WTC11 (cell line): Measurements from ENCODE around the gene NRXN2. TPM values are rescaled to one million over a fixed set of nuclear protein-coding genes. Genes with fewer than 3 reads are reported as not detected.

Experiments
- ATAC-seq: fragments of 200-7000 bp; cut with Tn5 transposase; 2 replicates; pipeline ENCODE4 v1.10.0; 2021; ENCODE audit warnings: mild to moderate bottlenecking, moderate library complexity
- CTCF ChIA-PET: fragments of 300-600 bp; sonication (Branson Sonifier 250); formaldehyde crosslinking; loops from one replicate; lab custom pipeline; 2021; ENCODE audit warnings: antibody characterized with exemption; lab: Charles Lee
- POLR2A ChIA-PET: fragments of 350-600 bp; sonication (Branson Sonifier 250); formaldehyde crosslinking; loops from one replicate; lab custom pipeline; 2021; ENCODE audit warnings: antibody characterized with exemption; lab: Charles Lee
- DNase-seq: peaks from one replicate; pipeline ENCODE4 v3.0.0; 2021; ENCODE audit warnings: low spot score
- H3K27ac Mint-ChIP-seq: 2 replicates; pipeline ENCODE4 v1.8.0; 2021; ENCODE audit warnings: mixed read lengths
- H3K27me3 Mint-ChIP-seq: 2 replicates; pipeline ENCODE4 v1.8.0; 2021; ENCODE audit warnings: low read depth, mild to moderate bottlenecking, moderate library complexity, mixed read lengths
- H3K36me3 Mint-ChIP-seq: 2 replicates; pipeline ENCODE4 v1.8.0; 2021; ENCODE audit warnings: mixed read lengths
- H3K4me1 Mint-ChIP-seq: 2 replicates; pipeline ENCODE4 v1.8.0; 2022; ENCODE audit warnings: mixed read lengths
- H3K4me3 Mint-ChIP-seq: 2 replicates; pipeline ENCODE4 v1.8.0; 2021; ENCODE audit warnings: mild to moderate bottlenecking, moderate library complexity, mixed read lengths
- H3K9me3 Mint-ChIP-seq: 2 replicates; pipeline ENCODE4 v1.8.0; 2021; ENCODE audit warnings: mixed read lengths
- ATF3 ChIP-seq: sonication (generic); formaldehyde crosslinking; conservative IDR thresholded peaks from 2 replicates; pipeline ENCODE4 v1.8.1; 2022; ENCODE audit warnings: mild to moderate bottlenecking, missing genetic modification reagents
- CDX4 ChIP-seq: fragments of 250-450 bp; sonication (Bioruptor Pico); IDR thresholded peaks from 2 replicates; pipeline ENCODE4 v1.9.0; 2021; ENCODE audit warnings: moderate library complexity, mild to moderate bottlenecking, inconsistent platforms, borderline replicate concordance
- E2F1 ChIP-seq: sonication (generic); formaldehyde crosslinking; IDR thresholded peaks from 2 replicates; pipeline ENCODE4 v1.8.0; 2022; ENCODE audit warnings: mild to moderate bottlenecking, missing genetic modification reagents
- E2F4 ChIP-seq: sonication (generic); formaldehyde crosslinking; IDR thresholded peaks from 2 replicates; pipeline ENCODE4 v1.8.1; 2022; ENCODE audit warnings: low read depth, mild to moderate bottlenecking, moderate library complexity, missing genetic modification reagents, borderline replicate concordance
- ELF4 ChIP-seq: sonication (generic); formaldehyde crosslinking; IDR thresholded peaks from 2 replicates; pipeline ENCODE4 v1.8.1; 2022; ENCODE audit warnings: low read depth, mild to moderate bottlenecking, moderate library complexity, missing genetic modification reagents
- FOXK1 ChIP-seq: sonication (generic); formaldehyde crosslinking; IDR thresholded peaks from 2 replicates; pipeline ENCODE4 v1.8.0; 2022; ENCODE audit warnings: mild to moderate bottlenecking, moderate library complexity, missing genetic modification reagents
- KAT7 ChIP-seq: sonication (generic); formaldehyde crosslinking; IDR thresholded peaks from 2 replicates; pipeline ENCODE4 v1.8.1; 2023; ENCODE audit warnings: missing genetic modification reagents, mild to moderate bottlenecking, borderline replicate concordance
- MXD4 ChIP-seq: fragments of 250-450 bp; sonication (Bioruptor Pico); IDR thresholded peaks from 2 replicates; pipeline ENCODE4 v1.8.0; 2021; ENCODE audit warnings: mild to moderate bottlenecking, moderate library complexity, borderline replicate concordance
- NFYB ChIP-seq: sonication (generic); formaldehyde crosslinking; conservative IDR thresholded peaks from 2 replicates; pipeline ENCODE4 v1.8.0; 2022; ENCODE audit warnings: low read depth, missing genetic modification reagents
- PREB ChIP-seq: sonication (generic); formaldehyde crosslinking; IDR thresholded peaks from 2 replicates; pipeline ENCODE4 v1.8.1; 2022; ENCODE audit warnings: mild to moderate bottlenecking, missing genetic modification reagents, moderate library complexity, borderline replicate concordance
- RELA ChIP-seq: sonication (generic); formaldehyde crosslinking; IDR thresholded peaks from 2 replicates; pipeline ENCODE4 v1.8.1; 2022; ENCODE audit warnings: missing genetic modification reagents, mild to moderate bottlenecking, borderline replicate concordance
- STAT6 ChIP-seq: sonication (generic); formaldehyde crosslinking; conservative IDR thresholded peaks from 2 replicates; pipeline ENCODE4 v1.8.1; 2023; ENCODE audit warnings: mild to moderate bottlenecking, low read depth, missing genetic modification reagents, moderate library complexity
- ZBTB43 ChIP-seq: sonication (generic); formaldehyde crosslinking; IDR thresholded peaks from 2 replicates; pipeline ENCODE4 v1.8.1; 2023; ENCODE audit warnings: mild to moderate bottlenecking, missing genetic modification reagents
- total RNA-seq: library from RNA; stranded (reverse); gene quantifications from 3 replicates; pipeline ENCODE4 v1.2.3, GENCODE V29; 2021

The NRXN2 gene
- total RNA-seq, 1 experiment from 2014 or later, result 8.6 TPM

- ChIA-PET CTCF (interaction anchor here (1.5 to 3.7 kb wide), 4 partner anchors 8 to 303 kb away, joined by 3 to 27 read pairs (median 16); no protein-coding TSS in a partner anchor), POLR2A (interaction anchor here (0.6 kb wide), 1 partner anchor 82 kb away, joined by 3 read pairs; no protein-coding TSS in a partner anchor)
- H3K27ac Mint-ChIP-seq, result no peak overlapping the region
- DNase-seq (no peak), ATAC-seq (no peak)
- peaks cover 4% of the 10 kb centered on the region for H3K4me1 Mint-ChIP-seq
- H3K4me3 Mint-ChIP-seq, result no peak overlapping the region
- H3K9me3 Mint-ChIP-seq, result no peaks in the 10 kb centered on the region
- no peaks in the 10 kb centered on the region for H3K36me3 Mint-ChIP-seq
- H3K27me3 Mint-ChIP-seq, result 0 out of 2 replicates have a peak, but pooled peaks cover 3% of the 10 kb centered on the region
- TF ChIP-seq MXD4 (CRISPR knock-in tag) (no peak), RELA (CRISPR knock-in tag) (no peak), ZBTB43 (no peak), ELF4 (no peak), KAT7 (CRISPR knock-in tag) (no peak), CDX4 (CRISPR knock-in tag) (no peak)
These were observed 64.7 kb downstream of the NRXN2 start for GRCh38 chr11:64658265-64658664.

- DNase-seq (peak; percentile 69), ATAC-seq (peak; percentile 73)
- H3K4me3 Mint-ChIP-seq, result no peak overlapping the region
- CTCF ChIA-PET, result interaction anchor here (0.6 to 9.3 kb wide), 35 partner anchors 9 to 339 kb away, joined by 3 to 97 read pairs (median 5); partner anchors contain the start of genes CCDC88B, PRDX5, PYGM and RASGRP2
- H3K27me3 Mint-ChIP-seq, result peaks cover 6% of the 10 kb centered on the region; the same call in 1 of the 2 replicates
- TF ChIP-seq NFYB, result no peak
- POLR2A ChIA-PET, result interaction anchor here (0.9 kb wide), 1 partner anchor 18 kb away, joined by 3 read pairs; no protein-coding TSS in a partner anchor
- H3K27ac Mint-ChIP-seq, result no peak overlapping the region
- H3K36me3 Mint-ChIP-seq, result no peaks in the 10 kb centered on the region
- no peaks in the 10 kb centered on the region for H3K9me3 Mint-ChIP-seq
- H3K4me1 Mint-ChIP-seq, result peaks cover 5% of the 10 kb centered on the region
These were observed 66.1 kb downstream of the NRXN2 start for GRCh38 chr11:64656862-64657261.

- ATAC-seq (no peak), DNase-seq (no peak)
- POLR2A ChIA-PET, result no interaction called here
- peaks cover 4% of the 10 kb centered on the region for H3K27me3 Mint-ChIP-seq
- H3K36me3 Mint-ChIP-seq, result no peaks in the 10 kb centered on the region
- H3K27ac Mint-ChIP-seq, result no peak overlapping the region
- no peak overlapping the region for H3K4me3 Mint-ChIP-seq
- TF ChIP-seq ATF3 (CRISPR knock-in tag), result no peak
- no peak for TF ChIP-seq FOXK1 (CRISPR knock-in tag)
- TF ChIP-seq PREB, result no peak
- TF ChIP-seq E2F4 (CRISPR knock-in tag), result no peak
- no peak for TF ChIP-seq STAT6 (CRISPR knock-in tag)
- no peak for TF ChIP-seq E2F1 (CRISPR knock-in tag)
- peaks cover 5% of the 10 kb centered on the region for H3K4me1 Mint-ChIP-seq
- H3K9me3 Mint-ChIP-seq, result no peaks in the 10 kb centered on the region
- CTCF ChIA-PET, result interaction anchor here (1.0 to 9.3 kb wide), 28 partner anchors 9 to 338 kb away, joined by 3 to 97 read pairs (median 6); partner anchors contain the start of genes CCDC88B, PRDX5, PYGM and TRMT112
These were observed 66.9 kb downstream of the NRXN2 start for GRCh38 chr11:64655941-64656601.
